Esophagus squamous epithelium (tissue), 4 donors: ENCODE data around the gene KCNMA1.

Experiments used
- CTCF ChIP-seq, 6 experiments: fragments of 450-650 bp in 4 of 6; fragments of 200-600 bp in 2 of 6; sonication (generic) in 2 of 6; IDR thresholded peaks; one replicate each; pipeline ENCODE4 v1.5.1; 2016 to 2019; ENCODE audit warnings: antibody characterized with exemption in 6 of 6, mild to moderate bottlenecking in 4 of 6, moderate library complexity in 4 of 6
- POLR2A ChIP-seq, 4 donors: fragments of 450-650 bp; IDR thresholded peaks; one replicate each; pipeline ENCODE4 v1.6.1; 2017; ENCODE audit warnings: antibody characterized with exemption in 4 of 4, mild to moderate bottlenecking in 4 of 4, moderate library complexity in 3 of 4

- TF ChIP-seq CTCF (IDR thresholded peaks at IDR 0.05) (no peak), POLR2A (IDR thresholded peaks at IDR 0.05) (no peak)
These were observed 599.7 kb downstream of the KCNMA1 start for GRCh38 chr10:77037735-77038403.
